Subcutaneous adipose tissue (tissue), 4 donors: ENCODE data around the gene CAMSAP3. TPM values are rescaled to one million over a fixed set of nuclear protein-coding genes. Genes with fewer than 3 reads are reported as not detected.

Experiments
- total RNA-seq, 4 donors: library from RNA; depleted of rRNA; stranded (reverse); fragments of >200 nt; gene quantifications; one replicate each; pipeline ENCODE4 v1.1.0, GENCODE V29; 2016
- TF ChIP-seq, protein P1 (sequence below): fragments of 450-650 bp; IDR thresholded peaks from one replicate; pipeline ENCODE4 v1.5.1; 2016; ENCODE audit warnings: low read depth, mild to moderate bottlenecking, control low read depth, antibody characterized with exemption, moderate library complexity

CAMSAP3 gene
- not detected for total RNA-seq

DNA sequence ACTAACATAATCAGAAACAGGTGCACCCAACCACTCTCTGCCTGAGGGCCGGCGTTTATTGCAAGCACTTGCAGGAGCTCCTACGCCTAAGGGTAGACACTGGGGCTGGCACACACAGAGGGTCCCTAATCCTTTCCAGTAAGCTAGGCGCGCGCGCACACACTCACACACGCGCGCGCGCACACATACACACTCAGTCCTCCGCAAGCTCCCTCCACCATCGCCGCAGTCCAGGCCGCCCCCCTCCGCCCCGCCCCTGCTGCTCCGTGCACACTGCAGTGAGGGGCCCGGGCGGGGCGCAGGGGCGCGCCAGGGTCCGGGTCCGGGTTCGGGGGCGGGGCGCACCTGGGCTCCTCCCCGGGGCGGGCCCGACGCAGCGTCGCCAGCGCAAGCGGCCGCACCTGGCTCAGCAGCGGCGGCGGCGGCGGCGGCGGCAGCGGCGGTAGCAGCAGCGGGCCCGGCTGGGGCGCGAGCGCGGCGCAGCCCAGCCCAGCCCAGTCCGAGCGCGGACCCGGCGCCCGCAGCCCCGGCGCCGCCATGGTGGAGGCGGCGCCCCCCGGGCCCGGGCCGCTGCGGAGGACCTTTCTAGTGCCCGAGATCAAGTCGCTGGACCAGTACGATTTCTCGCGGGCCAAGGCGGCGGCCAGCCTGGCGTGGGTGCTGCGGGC is at the start of gene CAMSAP3:
CAMSAP3 (plus strand) TSS at position 398 of the 668 bp plus-strand sequence; CDS start at position 538, 140 bp downstream.
- TF ChIP-seq, protein P1, sequence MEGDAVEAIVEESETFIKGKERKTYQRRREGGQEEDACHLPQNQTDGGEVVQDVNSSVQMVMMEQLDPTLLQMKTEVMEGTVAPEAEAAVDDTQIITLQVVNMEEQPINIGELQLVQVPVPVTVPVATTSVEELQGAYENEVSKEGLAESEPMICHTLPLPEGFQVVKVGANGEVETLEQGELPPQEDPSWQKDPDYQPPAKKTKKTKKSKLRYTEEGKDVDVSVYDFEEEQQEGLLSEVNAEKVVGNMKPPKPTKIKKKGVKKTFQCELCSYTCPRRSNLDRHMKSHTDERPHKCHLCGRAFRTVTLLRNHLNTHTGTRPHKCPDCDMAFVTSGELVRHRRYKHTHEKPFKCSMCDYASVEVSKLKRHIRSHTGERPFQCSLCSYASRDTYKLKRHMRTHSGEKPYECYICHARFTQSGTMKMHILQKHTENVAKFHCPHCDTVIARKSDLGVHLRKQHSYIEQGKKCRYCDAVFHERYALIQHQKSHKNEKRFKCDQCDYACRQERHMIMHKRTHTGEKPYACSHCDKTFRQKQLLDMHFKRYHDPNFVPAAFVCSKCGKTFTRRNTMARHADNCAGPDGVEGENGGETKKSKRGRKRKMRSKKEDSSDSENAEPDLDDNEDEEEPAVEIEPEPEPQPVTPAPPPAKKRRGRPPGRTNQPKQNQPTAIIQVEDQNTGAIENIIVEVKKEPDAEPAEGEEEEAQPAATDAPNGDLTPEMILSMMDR: no peak

DNA sequence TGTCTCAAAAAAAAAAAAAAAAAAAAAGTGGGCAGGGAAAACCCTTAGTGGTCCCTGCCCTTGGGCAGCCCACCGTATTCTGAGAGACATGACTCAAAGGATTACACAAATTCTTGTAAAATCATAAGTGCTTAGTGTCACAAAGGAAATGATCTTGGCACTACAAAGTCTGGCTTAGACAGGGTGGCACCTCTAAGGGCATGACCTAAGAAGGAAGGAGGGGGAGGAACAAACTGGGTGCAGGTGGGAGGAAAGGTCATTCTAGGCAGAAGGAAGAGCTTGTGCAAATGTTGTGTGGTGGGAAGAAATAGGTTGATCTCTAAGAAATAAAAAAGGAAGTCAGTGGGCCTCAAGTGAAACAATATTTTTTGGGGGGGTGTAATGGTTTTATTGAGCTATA is 49.8 kb upstream of the CAMSAP3 start:
- TF ChIP-seq, protein P1: no peak

DNA sequence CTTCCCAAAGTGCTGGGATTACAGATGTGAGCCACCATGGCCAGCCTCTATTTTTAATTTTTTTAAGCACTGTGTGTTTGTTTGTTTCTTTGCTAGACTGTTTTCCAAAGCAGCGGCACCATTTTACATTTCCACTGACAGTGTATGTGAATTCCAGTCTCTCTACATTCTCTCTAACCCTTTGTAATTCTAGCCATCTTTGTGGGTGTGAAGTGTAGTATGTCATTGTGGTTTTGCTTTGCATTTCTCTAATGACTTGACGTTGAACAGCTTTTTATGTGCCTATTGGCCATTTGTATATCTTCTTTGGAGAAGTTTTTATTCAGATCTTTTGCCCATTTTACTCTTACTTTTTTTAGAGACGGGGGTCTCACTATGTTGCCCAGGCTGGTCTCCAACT is 48.5 kb upstream of the CAMSAP3 start:
- TF ChIP-seq, protein P1: no peak

DNA sequence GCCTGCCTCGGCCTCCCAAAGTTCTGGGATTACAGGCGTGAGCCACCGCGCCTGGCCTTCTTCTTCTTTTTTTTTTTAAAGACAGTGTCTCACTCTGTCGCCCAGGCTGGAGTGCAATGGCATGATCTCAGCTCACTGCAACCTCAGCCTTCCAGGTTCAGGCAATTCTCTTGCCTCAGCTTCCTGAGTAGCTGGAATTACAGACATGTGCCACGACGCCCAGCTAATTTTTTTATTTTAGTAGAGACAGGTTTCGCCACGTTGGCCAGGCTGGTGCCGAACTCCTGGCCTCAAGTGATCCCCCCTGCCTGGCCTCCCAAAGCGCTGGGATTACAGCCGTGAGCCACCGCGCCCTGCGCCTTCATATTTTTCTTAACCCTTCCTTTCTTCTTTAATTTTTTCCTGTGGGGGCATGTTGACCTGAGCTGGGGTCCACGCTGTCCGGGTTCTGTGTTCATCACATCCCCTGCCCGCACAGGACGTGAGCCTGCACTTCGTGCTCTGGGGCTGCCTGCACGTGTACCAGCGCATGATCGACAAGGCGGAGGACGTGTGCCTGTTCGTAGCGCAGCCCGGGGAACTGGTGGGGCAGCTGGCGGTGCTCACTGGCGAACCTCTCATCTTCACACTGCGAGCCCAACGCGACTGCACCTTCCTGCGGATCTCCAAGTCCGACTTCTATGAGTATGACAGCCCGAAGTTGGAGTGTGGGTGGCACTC is 46.1 kb upstream of the CAMSAP3 start:
- TF ChIP-seq, protein P1: no peak

- TF ChIP-seq, protein P1: no peak
Measured at GRCh38 chr19:7550169-7550770, 45.4 kb upstream of the CAMSAP3 start.

- TF ChIP-seq, protein P1: no peak
Measured at GRCh38 chr19:7550987-7551761, 44.5 kb upstream of the CAMSAP3 start.
